Progenitor cell of endocrine pancreas (in vitro differentiated cells): ENCODE data around the gene EFCAB9. TPM values are rescaled to one million over a fixed set of nuclear protein-coding genes. Genes with fewer than 3 reads are reported as not detected.

Source experiments
- DNase-seq: peaks from one replicate; pipeline ENCODE4 v3.0.0; 2021; ENCODE audit warnings: low spot score; ENCODE audit not compliant: unreplicated experiment
- H3K27ac Mint-ChIP-seq: 2 replicates; pipeline ENCODE4 v1.8.0; 2021; ENCODE audit warnings: mild to moderate bottlenecking, moderate library complexity, mixed read lengths
- H3K27me3 Mint-ChIP-seq: 2 replicates; pipeline ENCODE4 v1.8.0; 2021; ENCODE audit warnings: mixed read lengths
- H3K36me3 Mint-ChIP-seq: 2 replicates; pipeline ENCODE4 v1.8.0; 2022; ENCODE audit warnings: mixed read lengths; ENCODE audit not compliant: insufficient read depth
- H3K4me1 Mint-ChIP-seq: 2 replicates; pipeline ENCODE4 v1.8.0; 2021; ENCODE audit warnings: low read depth, mixed read lengths
- H3K4me3 Mint-ChIP-seq: 2 replicates; pipeline ENCODE4 v1.8.0; 2021; ENCODE audit warnings: low read depth, mild to moderate bottlenecking, moderate library complexity, mixed read lengths
- H3K9me3 Mint-ChIP-seq: 2 replicates; pipeline ENCODE4 v1.8.0; 2021; ENCODE audit warnings: low read depth, mixed read lengths
- CTCF ChIP-seq: fragments of 200-600 bp; sonication (generic); IDR thresholded peaks from one replicate; pipeline ENCODE4 v1.5.0; 2021; ENCODE audit warnings: antibody characterized with exemption, mild to moderate bottlenecking; ENCODE audit not compliant: unreplicated experiment
- total RNA-seq: library from RNA; stranded (reverse); gene quantifications from 2 replicates; pipeline ENCODE4 v1.2.1, GENCODE V29; 2021

Gene EFCAB9
- total RNA-seq, 1 donor from 2014 or later, result not detected

GRCh38 chr5:172234031-172234430 is 40.1 kb downstream of the EFCAB9 start:
- H3K4me1 Mint-ChIP-seq, result peaks cover 23% of the 10 kb centered on the region

GRCh38 chr5:172235132-172235780 is 41.3 kb downstream of the EFCAB9 start:
- H3K27ac Mint-ChIP-seq, result peak overlapping the region; percentile 0
- peaks cover 23% of the 10 kb centered on the region for H3K4me1 Mint-ChIP-seq
- no peaks in the 10 kb centered on the region for H3K27me3 Mint-ChIP-seq
- TF ChIP-seq CTCF, result no peak
- DNase-seq, result no peak
- H3K36me3 Mint-ChIP-seq, result peaks cover 18% of the 10 kb centered on the region
- no peaks in the 10 kb centered on the region for H3K9me3 Mint-ChIP-seq
- H3K4me3 Mint-ChIP-seq, result no peak overlapping the region

More at GRCh38 chr5:172234031-172234430, 40.1 kb downstream of the EFCAB9 start:
- DNase-seq, result no peak
- H3K36me3 Mint-ChIP-seq, result peaks cover 21% of the 10 kb centered on the region
- no peak overlapping the region for H3K27ac Mint-ChIP-seq
- no peak overlapping the region for H3K4me3 Mint-ChIP-seq
- H3K27me3 Mint-ChIP-seq, result no peaks in the 10 kb centered on the region
- H3K9me3 Mint-ChIP-seq, result no peaks in the 10 kb centered on the region
- TF ChIP-seq CTCF, result no peak

GRCh38 chr5:172235827-172236736 is 42.1 kb downstream of the EFCAB9 start:
- H3K27me3 Mint-ChIP-seq, result no peaks in the 10 kb centered on the region
- H3K4me1 Mint-ChIP-seq, result peaks cover 23% of the 10 kb centered on the region
- H3K36me3 Mint-ChIP-seq, result peaks cover 13% of the 10 kb centered on the region
- DNase-seq, result no peak
- TF ChIP-seq CTCF, result no peak
- H3K4me3 Mint-ChIP-seq, result no peak overlapping the region
- peak overlapping the region; percentile 47 for H3K27ac Mint-ChIP-seq
- H3K9me3 Mint-ChIP-seq, result no peaks in the 10 kb centered on the region

GRCh38 chr5:172238334-172238733 is 44.4 kb downstream of the EFCAB9 start:
- no peak for DNase-seq
- H3K27me3 Mint-ChIP-seq, result no peaks in the 10 kb centered on the region
- no peaks in the 10 kb centered on the region for H3K9me3 Mint-ChIP-seq
- H3K36me3 Mint-ChIP-seq, result peaks cover 8% of the 10 kb centered on the region
- H3K4me1 Mint-ChIP-seq, result peaks cover 23% of the 10 kb centered on the region
- H3K4me3 Mint-ChIP-seq, result no peak overlapping the region
- no peak for TF ChIP-seq CTCF
- no peak overlapping the region for H3K27ac Mint-ChIP-seq

- Mint-ChIP-seq H3K4me1 (peaks cover 9% of the 10 kb centered on the region), H3K27ac (no peak overlapping the region), H3K4me3 (no peak overlapping the region), H3K9me3 (no peaks in the 10 kb centered on the region), H3K27me3 (no peaks in the 10 kb centered on the region), H3K36me3 (peaks cover 10% of the 10 kb centered on the region)
- DNase-seq, result no peak
- TF ChIP-seq CTCF, result no peak
These were observed 49.3 kb downstream of the EFCAB9 start for GRCh38 chr5:172243302-172243701.
